Common myeloid progenitor, CD34-positive (primary cell): ENCODE data around the gene ZER1.

Experiments
- CTCF ChIA-PET: fragments of 350-600 bp; sonication (Branson Sonifier 250); formaldehyde crosslinking; loops from one replicate; lab custom pipeline; 2021; ENCODE audit warnings: antibody characterized with exemption; lab: Charles Lee
- POLR2A ChIA-PET: fragments of 350-600 bp; sonication (Branson Sonifier 250); formaldehyde crosslinking; loops from one replicate; lab custom pipeline; 2021; ENCODE audit warnings: antibody characterized with exemption; lab: Charles Lee
- DNase-seq, 3 donors: peaks; one replicate each; pipeline versions ENCODE4 v3.0.0 to v3.0.0-alpha.2; 2013
- H3K27ac ChIP-seq, 2 experiments: 1 replicate in 1 of 2; 2 replicates in 1 of 2; pipeline ENCODE4 v1.7.0; 2013; ENCODE audit warnings: inconsistent platforms in 2 of 2, low read length in 2 of 2, mild to moderate bottlenecking in 2 of 2, low read depth in 1 of 2, moderate library complexity in 1 of 2; ENCODE audit not compliant: severe bottlenecking in 2 of 2, insufficient read depth in 1 of 2, poor library complexity in 1 of 2
- H3K27me3 ChIP-seq, 5 experiments: replicated peaks in 2 of 5; 1 replicate in 3 of 5; 2 replicates in 2 of 5; pipeline versions ENCODE4 v1.6.1 to v1.7.0; 2013; ENCODE audit warnings: low read length in 4 of 5, mild to moderate bottlenecking in 2 of 5, moderate library complexity in 2 of 5, inconsistent platforms in 1 of 5; ENCODE audit not compliant: insufficient read depth in 5 of 5, control insufficient read depth in 4 of 5
- H3K36me3 ChIP-seq, 4 experiments: 1 replicate in 2 of 4; 2 replicates in 2 of 4; pipeline versions ENCODE4 v1.6.1 to v1.7.0; 2013; ENCODE audit warnings: low read length in 3 of 4, control low read depth in 1 of 4, mild to moderate bottlenecking in 1 of 4; ENCODE audit not compliant: control insufficient read depth in 4 of 4, insufficient read depth in 4 of 4
- H3K4me1 ChIP-seq, 4 experiments: 1 replicate in 3 of 4; 2 replicates in 1 of 4; pipeline versions ENCODE4 v1.6.1 to v1.7.1; 2013; ENCODE audit warnings: low read length in 3 of 4, mild to moderate bottlenecking in 3 of 4, control low read depth in 1 of 4, inconsistent platforms in 1 of 4, moderate library complexity in 1 of 4; ENCODE audit not compliant: control insufficient read depth in 4 of 4, insufficient read depth in 4 of 4; ENCODE audit errors: control extremely low read depth in 1 of 4
- H3K4me3 ChIP-seq, 7 experiments: 1 replicate in 4 of 7; 2 replicates in 3 of 7; pipeline versions ENCODE4 v1.5.1 to v1.7.0; 2013; ENCODE audit warnings: mild to moderate bottlenecking in 7 of 7, low read length in 6 of 7, moderate library complexity in 6 of 7, inconsistent platforms in 2 of 7, low read depth in 2 of 7, control low read depth in 1 of 7; ENCODE audit not compliant: insufficient read depth in 4 of 7, control insufficient read depth in 1 of 7; ENCODE audit errors: extremely low read depth in 1 of 7
- H3K9me3 ChIP-seq, 5 experiments: 1 replicate in 4 of 5; 2 replicates in 1 of 5; pipeline versions ENCODE4 v1.6.1 to v1.7.1; 2013; ENCODE audit warnings: low read length in 4 of 5, mild to moderate bottlenecking in 2 of 5, inconsistent platforms in 1 of 5, low read depth in 1 of 5, moderate library complexity in 1 of 5; ENCODE audit not compliant: control insufficient read depth in 4 of 5, insufficient read depth in 2 of 5; ENCODE audit errors: control extremely low read depth in 1 of 5
- WGBS: methylation state at CpG from one replicate; pipeline ENCODE4 v1.1.5; 2013; ENCODE audit not compliant: insufficient coverage; 5-methylcytosine and 5-hydroxymethylcytosine counted together

The ZER1 gene

DNA sequence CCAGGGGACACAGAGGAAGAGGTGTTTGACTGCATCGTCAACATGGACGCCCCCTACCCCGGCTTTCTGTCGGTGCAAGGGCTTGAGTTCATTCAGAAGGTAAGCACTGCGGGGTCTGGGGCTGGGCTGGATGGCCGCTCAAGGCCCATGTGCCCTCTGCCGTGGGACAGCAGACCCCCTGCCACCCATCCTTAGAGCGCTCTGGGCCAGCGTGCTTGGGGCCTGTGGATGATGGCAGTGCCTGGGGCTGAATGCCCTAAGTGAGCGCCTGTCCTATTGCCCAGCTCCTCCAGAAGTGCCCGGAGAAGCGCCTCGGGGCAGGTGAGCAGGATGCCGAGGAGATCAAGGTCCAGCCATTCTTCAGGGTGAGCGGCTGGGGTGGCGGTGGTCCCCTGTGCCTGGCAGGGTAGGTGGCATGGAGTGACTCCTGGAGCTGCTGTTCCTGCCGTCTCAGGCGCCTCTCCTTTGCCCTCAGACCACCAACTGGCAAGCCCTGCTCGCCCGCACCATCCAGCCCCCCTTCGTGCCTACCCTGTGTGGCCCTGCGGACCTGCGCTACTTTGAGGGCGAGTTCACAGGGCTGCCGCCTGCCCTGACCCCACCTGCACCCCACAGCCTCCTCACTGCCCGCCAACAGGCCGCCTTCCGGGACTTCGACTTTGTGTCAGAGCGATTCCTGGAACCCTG is 51.7 kb downstream of the ZER1 start:
- ChIA-PET CTCF (no interaction called here), POLR2A (no interaction called here)
- H3K4me3 ChIP-seq: no peak overlapping the region
- H3K27ac ChIP-seq: no peak overlapping the region
- H3K36me3 ChIP-seq: peaks cover 0 to 47% (median 26%) of the 10 kb centered on the region in 4 experiments
- no peaks in the 10 kb centered on the region for H3K9me3 ChIP-seq
- peaks cover 0 to 26% (median 16%) of the 10 kb centered on the region in 4 experiments for H3K4me1 ChIP-seq
- WGBS: 95% methylated on average over 20 of the region's 30 CpGs
- DNase-seq: no peak
- no peaks in the 10 kb centered on the region for H3K27me3 ChIP-seq

DNA sequence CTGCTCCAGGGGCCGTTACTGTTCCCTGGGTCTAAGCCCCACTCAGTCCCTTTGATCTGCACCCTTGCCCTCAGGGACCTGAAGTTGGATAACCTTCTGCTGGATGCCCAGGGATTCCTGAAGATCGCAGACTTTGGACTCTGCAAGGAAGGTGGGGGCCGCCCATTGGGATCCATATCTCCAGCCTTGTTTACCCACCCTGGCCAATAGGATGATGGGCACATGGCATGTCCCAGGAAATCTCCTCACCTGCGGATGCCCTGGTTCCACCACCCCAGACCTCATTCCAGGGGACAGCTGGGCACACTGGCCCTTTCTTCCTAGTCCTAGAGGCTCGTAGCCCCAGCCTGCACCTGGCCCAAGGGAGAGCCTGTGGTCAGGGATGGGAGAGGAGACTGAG is 53.3 kb downstream of the ZER1 start:
- ChIA-PET POLR2A (no interaction called here), CTCF (no interaction called here)
- Histone ChIP-seq H3K9me3 (no peaks in the 10 kb centered on the region), H3K27ac (no peak overlapping the region), H3K4me3 (no peak overlapping the region), H3K4me1 (peaks cover 0 to 14% (median 7%) of the 10 kb centered on the region in 4 experiments), H3K36me3 (peaks cover 0 to 58% (median 39%) of the 10 kb centered on the region in 4 experiments), H3K27me3 (no peaks in the 10 kb centered on the region)
- 100% methylated on average over 2 of the region's 5 CpGs for WGBS
- no peak for DNase-seq

DNA sequence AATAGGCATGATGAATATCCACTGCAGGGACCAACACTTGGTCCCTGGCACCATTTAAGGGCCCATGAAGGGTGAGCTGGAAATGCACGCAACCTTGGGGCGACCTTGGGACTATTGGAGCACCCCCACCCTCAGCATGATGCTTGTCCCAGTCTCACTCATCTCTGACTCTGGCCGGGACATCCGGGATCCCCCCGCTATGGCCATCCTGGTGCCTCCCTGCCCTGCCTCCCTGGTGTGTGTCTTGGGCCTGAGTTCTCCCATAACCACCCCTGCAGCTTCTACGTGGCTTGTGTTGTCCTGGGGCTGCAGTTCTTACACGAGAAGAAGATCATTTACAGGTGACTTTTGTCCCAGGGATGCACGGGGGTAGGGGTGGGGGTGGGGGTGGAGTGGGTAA is 53.7 kb downstream of the ZER1 start:
- H3K9me3 ChIP-seq: no peaks in the 10 kb centered on the region
- DNase-seq: no peak
- 99% methylated on average over 5 of the region's 8 CpGs for WGBS
- POLR2A ChIA-PET: interaction anchor here (0.5 kb wide), 1 partner anchor 86 kb away, joined by 3 read pairs; no protein-coding TSS in a partner anchor
- CTCF ChIA-PET: no interaction called here
- no peak overlapping the region for H3K27ac ChIP-seq
- peaks cover 0 to 62% (median 42%) of the 10 kb centered on the region in 4 experiments for H3K36me3 ChIP-seq
- no peaks in the 10 kb centered on the region for H3K27me3 ChIP-seq
- H3K4me1 ChIP-seq: peaks cover 0 to 10% (median 5%) of the 10 kb centered on the region in 4 experiments
- no peak overlapping the region for H3K4me3 ChIP-seq

DNA sequence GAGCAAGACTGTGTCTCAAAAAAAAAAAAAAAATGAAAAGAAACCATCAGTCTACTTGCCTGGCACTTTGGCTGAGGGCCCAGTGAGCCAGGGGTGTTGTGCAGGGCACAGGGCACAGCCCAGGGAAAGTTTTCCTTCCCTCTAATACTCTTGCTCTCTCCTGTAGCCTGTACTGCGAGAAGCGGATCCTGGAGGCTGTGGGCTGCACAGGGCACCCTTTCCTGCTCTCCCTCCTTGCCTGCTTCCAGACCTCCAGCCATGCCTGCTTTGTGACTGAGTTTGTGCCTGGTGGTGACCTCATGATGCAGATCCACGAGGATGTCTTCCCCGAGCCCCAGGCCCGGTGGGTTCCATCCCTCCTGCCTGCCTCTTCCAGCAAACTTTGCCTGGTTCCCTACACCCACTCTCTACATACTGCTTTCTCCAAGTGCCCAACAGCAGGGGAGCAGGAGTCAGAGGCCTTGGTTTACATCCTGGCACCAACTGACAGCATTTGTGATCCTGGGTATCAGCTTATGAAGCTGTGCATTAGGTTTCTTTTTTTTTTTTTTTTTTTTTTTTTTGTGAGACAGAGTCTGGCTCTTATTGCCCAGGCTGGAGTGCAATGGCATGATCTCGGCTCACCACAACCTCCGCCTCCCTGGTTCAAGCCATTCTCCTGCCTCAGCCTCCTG is 55.0 kb downstream of the ZER1 start:
- POLR2A ChIA-PET: no interaction called here
- Histone ChIP-seq H3K36me3 (peaks cover 0 to 62% (median 42%) of the 10 kb centered on the region in 4 experiments), H3K4me3 (no peak overlapping the region), H3K27ac (no peak overlapping the region), H3K9me3 (no peaks in the 10 kb centered on the region), H3K27me3 (no peaks in the 10 kb centered on the region), H3K4me1 (no peaks in the 10 kb centered on the region)
- CTCF ChIA-PET: interaction anchor here (1.2 kb wide), 1 partner anchor 10 kb away, joined by 3 read pairs; no protein-coding TSS in a partner anchor
- WGBS: 100% methylated on average over 6 of the region's 7 CpGs
- DNase-seq: no peak

DNA sequence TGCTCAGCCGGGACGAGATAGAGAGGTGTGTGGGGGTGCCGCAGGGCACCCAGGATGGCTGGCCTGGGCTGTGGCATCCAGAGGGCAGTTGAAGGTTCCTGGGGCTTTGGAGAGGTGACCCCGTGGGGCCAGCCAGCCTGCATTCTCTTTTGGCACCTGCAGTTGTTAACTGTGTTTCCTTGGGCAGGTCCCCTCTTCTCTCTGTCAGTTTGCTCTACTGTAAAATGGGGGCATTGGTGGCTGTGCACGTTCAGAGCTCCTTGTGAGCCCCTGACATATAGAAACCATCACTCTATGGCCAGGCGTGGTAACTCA is 56.3 kb downstream of the ZER1 start:
- Histone ChIP-seq H3K4me3 (no peak overlapping the region), H3K9me3 (no peaks in the 10 kb centered on the region), H3K27me3 (no peaks in the 10 kb centered on the region), H3K36me3 (peaks cover 0 to 49% (median 34%) of the 10 kb centered on the region in 4 experiments), H3K27ac (no peak overlapping the region), H3K4me1 (no peaks in the 10 kb centered on the region)
- no peak for DNase-seq
- WGBS: 98% methylated on average over 6 of the region's 6 CpGs
- CTCF ChIA-PET: no interaction called here
- POLR2A ChIA-PET: no interaction called here

DNA sequence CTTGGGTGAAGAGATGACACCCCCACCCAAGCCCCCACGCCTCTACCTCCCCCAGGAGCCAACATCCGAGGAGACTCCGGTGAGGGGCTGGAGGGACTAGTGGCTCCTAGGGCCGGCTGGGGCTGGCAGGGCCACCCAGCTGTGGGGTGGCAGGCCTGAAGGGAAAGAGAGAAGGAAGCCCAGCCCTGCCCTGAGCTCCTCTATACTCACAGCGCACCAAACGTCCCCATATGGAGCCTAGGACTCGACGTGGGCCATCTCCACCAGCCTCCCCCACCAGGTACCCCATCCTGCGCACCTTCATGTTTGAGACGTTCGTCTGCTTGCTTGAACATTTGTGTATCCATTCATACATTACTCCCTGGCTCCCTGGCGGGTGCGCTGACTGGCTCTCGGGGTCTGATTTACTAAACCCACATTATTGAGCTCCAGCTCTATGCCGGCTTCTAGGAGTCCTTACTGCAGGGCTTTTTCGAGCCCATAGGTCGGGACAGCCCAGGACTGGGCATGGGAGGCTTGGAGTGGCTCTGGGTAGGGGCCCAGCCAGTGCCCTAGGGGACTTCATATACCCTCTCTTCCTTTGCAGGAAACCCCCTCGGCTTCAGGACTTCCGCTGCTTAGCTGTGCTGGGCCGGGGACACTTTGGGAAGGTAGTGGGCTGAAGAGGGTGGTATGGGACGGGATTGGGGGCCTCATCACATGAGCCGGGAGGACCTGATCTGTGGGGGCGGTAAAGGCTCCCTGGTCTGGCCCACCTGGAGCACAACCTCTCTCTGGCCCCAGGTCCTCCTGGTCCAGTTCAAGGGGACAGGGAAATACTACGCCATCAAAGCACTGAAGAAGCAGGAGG is 56.9 kb downstream of the ZER1 start:
- ChIA-PET POLR2A (no interaction called here), CTCF (no interaction called here)
- no peaks in the 10 kb centered on the region for H3K27me3 ChIP-seq
- DNase-seq: no peak
- 94% methylated on average over 14 of the region's 24 CpGs for WGBS
- no peaks in the 10 kb centered on the region for H3K9me3 ChIP-seq
- H3K4me3 ChIP-seq: no peak overlapping the region
- H3K36me3 ChIP-seq: peaks cover 0 to 45% (median 31%) of the 10 kb centered on the region in 4 experiments
- H3K27ac ChIP-seq: no peak overlapping the region
- H3K4me1 ChIP-seq: no peaks in the 10 kb centered on the region
